M059J (cell line): Measurements from ENCODE around the gene LILRA1. TPM values are rescaled to one million over a fixed set of nuclear protein-coding genes. Genes with fewer than 3 reads are reported as not detected.
"Not testable (repeated sequence)": the region's sequence is repeated elsewhere in the genome, so short reads cannot be mapped to it uniquely, and the experiment has no call there.

Experiments used
- DNase-seq: peaks from one replicate; pipeline ENCODE4 v3.0.0-alpha.2; 2012; ENCODE audit warnings: low read depth
- total RNA-seq: library from RNA; depleted of rRNA; stranded (reverse); fragments of >200 nt; shearing (Covaris generic); gene quantifications from 2 replicates; pipeline ENCODE4 v1.2.3, GENCODE V29; 2014

Gene LILRA1
- total RNA-seq, 1 experiment from 2014 or later, result not detected

GRCh38 chr19:54577334-54577733, 16.1 kb upstream of the LILRA1 start:
- DNase-seq, result no peak

- not testable (repeated sequence) for DNase-seq
Observed at GRCh38 chr19:54578268-54578667, 15.2 kb upstream of the LILRA1 start.

GRCh38 chr19:54586397-54586796, 7.0 kb upstream of the LILRA1 start:
- no peak for DNase-seq

GRCh38 chr19:54587026-54587425, 6.4 kb upstream of the LILRA1 start:
- DNase-seq, result no peak

- not testable (repeated sequence) for DNase-seq
Observed at GRCh38 chr19:54593931-54594626, 647 bp downstream of the LILRA1 start.

- no peak for DNase-seq
Observed at GRCh38 chr19:54594737-54595136, 1.3 kb downstream of the LILRA1 start.

GRCh38 chr19:54595680-54596436, 2.4 kb downstream of the LILRA1 start:
- not testable (repeated sequence) for DNase-seq

GRCh38 chr19:54600212-54600611, 6.8 kb downstream of the LILRA1 start:
- DNase-seq, result no peak

- DNase-seq, result no peak
Observed at GRCh38 chr19:54606230-54606629, 12.8 kb downstream of the LILRA1 start.

- no peak for DNase-seq
Observed at GRCh38 chr19:54606891-54607784, 13.7 kb downstream of the LILRA1 start.

- no peak for DNase-seq
Observed at GRCh38 chr19:54607785-54608150, 14.3 kb downstream of the LILRA1 start.

- no peak for DNase-seq
Observed at GRCh38 chr19:54608205-54608604, 14.8 kb downstream of the LILRA1 start.

- no peak for DNase-seq
Observed at GRCh38 chr19:54608792-54609191, 15.4 kb downstream of the LILRA1 start.

GRCh38 chr19:54609356-54609791, 15.9 kb downstream of the LILRA1 start:
- no peak for DNase-seq

- DNase-seq, result no peak
Observed at GRCh38 chr19:54612428-54612827, 19.0 kb downstream of the LILRA1 start.

- DNase-seq, result no peak
Observed at GRCh38 chr19:54614726-54615125, 21.3 kb downstream of the LILRA1 start.

GRCh38 chr19:54616057-54616456, 22.6 kb downstream of the LILRA1 start:
- DNase-seq, result no peak

- no peak for DNase-seq
Observed at GRCh38 chr19:54616821-54617560, 23.6 kb downstream of the LILRA1 start.

GRCh38 chr19:54620464-54620863, 27.0 kb downstream of the LILRA1 start:
- no peak for DNase-seq

- DNase-seq, result no peak
Observed at GRCh38 chr19:54622431-54622830, 29.0 kb downstream of the LILRA1 start.

- not testable (repeated sequence) for DNase-seq
Observed at GRCh38 chr19:54624234-54624633, 30.8 kb downstream of the LILRA1 start.
